BE2C (cell line): ENCODE data around the gene SLC25A19.

Source experiments
- DNase-seq: peaks from one replicate; pipeline ENCODE4 v3.0.0-alpha.2; 2020
- H3K27me3 ChIP-seq: fragments of 250-450 bp; sonication (Bioruptor Pico); 2 replicates; pipeline ENCODE4 v1.5.1; 2020; ENCODE audit warnings: mild to moderate bottlenecking
- H3K36me3 ChIP-seq: fragments of 250-450 bp; sonication (Bioruptor Pico); 2 replicates; pipeline ENCODE4 v1.5.1; 2020; ENCODE audit warnings: mild to moderate bottlenecking
- H3K4me1 ChIP-seq: fragments of 250-450 bp; sonication (Bioruptor Pico); 2 replicates; pipeline ENCODE4 v1.5.1; 2020
- H3K4me3 ChIP-seq: 2 replicates; pipeline ENCODE4 v1.5.1; 2011; ENCODE audit warnings: low read depth, low read length
- H3K9me3 ChIP-seq: fragments of 250-450 bp; sonication (Bioruptor Pico); 2 replicates; pipeline ENCODE4 v1.5.1; 2020
- CTCF ChIP-seq: IDR thresholded peaks from 2 replicates; pipeline ENCODE4 v1.5.1; 2012; ENCODE audit warnings: mild to moderate bottlenecking, low read depth, low read length

Gene SLC25A19

GRCh38 chr17:75271233-75271954 lies 17.8 kb downstream of the SLC25A19 start:
- H3K4me1 ChIP-seq = peaks cover 19% of the 10 kb centered on the region
- H3K27me3 ChIP-seq = no peaks in the 10 kb centered on the region
- no peak; the same call in 1 of the 2 replicates for TF ChIP-seq CTCF
- DNase-seq = peak; percentile 82
- H3K36me3 ChIP-seq = peaks cover 29% of the 10 kb centered on the region
- H3K4me3 ChIP-seq = peak overlapping the region; percentile 85
- H3K9me3 ChIP-seq = no peaks in the 10 kb centered on the region

- no peaks in the 10 kb centered on the region for H3K9me3 ChIP-seq
- peak within 1 kb of the TSS; percentile 93 for H3K4me3 ChIP-seq
- no peaks in the 10 kb centered on the region for H3K27me3 ChIP-seq
- DNase-seq = no peak
- peaks cover 19% of the 10 kb centered on the region for H3K4me1 ChIP-seq
- no peak for TF ChIP-seq CTCF
- H3K36me3 ChIP-seq = peaks cover 34% of the 10 kb centered on the region
Measured at GRCh38 chr17:75270966-75271232, 18.3 kb downstream of the SLC25A19 start, which contains the start of gene MIF4GD. Gene MIF4GD (minus strand): TSS chr17:75271231. CDS start chr17:75270195, 1,036 bp downstream.

GRCh38 chr17:75270218-75270965 lies 18.8 kb downstream of the SLC25A19 start:
- Histone ChIP-seq H3K4me1 (peaks cover 19% of the 10 kb centered on the region), H3K27me3 (no peaks in the 10 kb centered on the region), H3K36me3 (peaks cover 39% of the 10 kb centered on the region), H3K9me3 (no peaks in the 10 kb centered on the region), H3K4me3 (peak overlapping the region; percentile 93)
- peak; percentile 78 for DNase-seq
- TF ChIP-seq CTCF = peak; percentile 52

- H3K27me3 ChIP-seq = no peaks in the 10 kb centered on the region
- H3K9me3 ChIP-seq = no peaks in the 10 kb centered on the region
- peak overlapping the region; percentile 93 for H3K4me3 ChIP-seq
- TF ChIP-seq CTCF = no peak
- DNase-seq = no peak
- H3K4me1 ChIP-seq = peaks cover 19% of the 10 kb centered on the region
- peaks cover 41% of the 10 kb centered on the region for H3K36me3 ChIP-seq
Measured at GRCh38 chr17:75269844-75270217, 19.4 kb downstream of the SLC25A19 start.

GRCh38 chr17:75267411-75268232 lies 21.6 kb downstream of the SLC25A19 start:
- peak; percentile 49 for TF ChIP-seq CTCF
- DNase-seq = peak; percentile 54
- peaks cover 5% of the 10 kb centered on the region for H3K4me1 ChIP-seq

More at GRCh38 chr17:75267411-75268232, 21.6 kb downstream of the SLC25A19 start:
- Histone ChIP-seq H3K9me3 (no peaks in the 10 kb centered on the region), H3K4me3 (no peak overlapping the region), H3K27me3 (no peaks in the 10 kb centered on the region), H3K36me3 (peaks cover 38% of the 10 kb centered on the region)
